ENCODE measurements around the gene CYP46A1.
"Not testable (repeated sequence)": the region's sequence is repeated elsewhere in the genome, so short reads cannot be mapped to it uniquely, and the experiment has no call there.

The CYP46A1 gene

GRCh38 chr14:99657645-99658155, 26.4 kb upstream of the CYP46A1 start:
- no peak for DNase-seq (ENCODE audit: low read depth in 2 of 2)

- no peak for DNase-seq (ENCODE audit: low read depth in 2 of 2)
These were observed 25.8 kb upstream of the CYP46A1 start for GRCh38 chr14:99658218-99658845.

DNA sequence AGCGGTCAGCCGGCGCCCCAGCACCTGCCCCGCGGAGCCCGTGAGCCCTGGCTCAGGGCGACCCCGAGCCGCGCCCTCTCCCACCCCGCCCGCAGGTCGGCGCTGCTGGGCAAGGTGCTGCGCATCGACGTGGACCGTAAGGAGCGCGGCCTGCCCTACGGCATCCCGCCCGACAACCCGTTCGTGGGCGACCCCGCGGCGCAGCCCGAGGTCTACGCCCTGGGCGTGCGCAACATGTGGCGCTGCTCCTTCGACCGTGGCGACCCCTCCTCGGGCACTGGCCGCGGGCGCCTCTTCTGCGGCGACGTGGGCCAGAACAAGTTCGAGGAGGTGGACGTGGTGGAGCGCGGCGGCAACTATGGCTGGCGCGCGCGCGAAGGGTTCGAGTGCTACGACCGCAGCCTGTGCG, 24.8 kb upstream of the CYP46A1 start:
- no peak for DNase-seq (ENCODE audit: low read depth in 2 of 2)

DNA sequence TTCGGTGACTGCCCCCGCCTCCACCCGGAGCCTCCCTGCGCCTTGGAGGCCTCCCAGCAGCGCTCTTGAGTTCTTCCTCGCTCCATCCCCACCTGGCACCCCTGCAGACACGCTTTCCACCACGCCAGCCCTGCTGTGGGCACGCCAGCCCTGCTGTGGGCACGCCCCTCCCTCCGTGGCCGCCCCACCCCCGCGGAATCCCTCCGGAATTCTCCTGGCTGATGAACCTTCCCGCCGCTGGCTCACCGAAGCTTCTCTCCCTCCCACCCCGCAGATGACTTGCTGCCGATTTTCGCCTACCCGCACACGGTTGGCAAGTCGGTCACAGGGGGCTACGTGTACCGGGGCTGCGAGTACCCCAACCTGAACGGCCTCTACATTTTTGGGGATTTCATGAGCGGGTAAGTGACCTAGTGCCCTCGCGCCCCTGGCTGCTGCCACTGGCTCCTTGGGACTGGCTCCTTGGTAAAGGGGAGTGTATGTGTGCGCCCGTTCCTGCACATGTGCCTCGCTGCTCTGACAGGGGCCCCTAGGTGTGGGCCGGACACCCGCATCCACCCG, 24.0 kb upstream of the CYP46A1 start:
- no peak for DNase-seq (ENCODE audit: low read depth in 2 of 2)

DNA sequence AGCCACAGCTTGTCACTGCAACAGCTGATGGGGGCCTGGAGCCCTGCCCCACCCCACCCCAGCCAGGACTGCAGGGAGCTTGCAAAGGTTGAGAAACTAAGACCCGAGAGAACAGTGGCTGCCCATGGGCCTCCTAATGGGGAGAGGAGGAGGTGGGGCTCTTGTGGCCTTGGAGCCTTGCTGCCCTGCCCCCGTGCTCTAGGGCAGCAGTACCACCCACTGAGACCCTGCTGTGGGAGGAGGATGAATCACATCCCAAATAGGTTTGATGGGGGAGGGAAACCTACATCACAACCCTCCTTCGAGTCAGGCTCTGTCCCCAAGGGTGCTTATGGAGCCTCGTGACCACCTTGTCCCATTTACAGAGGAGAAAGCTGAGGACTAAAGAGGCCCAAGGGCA, 23.3 kb upstream of the CYP46A1 start:
- no peak for DNase-seq (ENCODE audit: low read depth in 2 of 2)

GRCh38 chr14:99661206-99661605, 22.9 kb upstream of the CYP46A1 start:
- DNase-seq (ENCODE audit: low read depth in 2 of 2) = not testable (repeated sequence)

DNA sequence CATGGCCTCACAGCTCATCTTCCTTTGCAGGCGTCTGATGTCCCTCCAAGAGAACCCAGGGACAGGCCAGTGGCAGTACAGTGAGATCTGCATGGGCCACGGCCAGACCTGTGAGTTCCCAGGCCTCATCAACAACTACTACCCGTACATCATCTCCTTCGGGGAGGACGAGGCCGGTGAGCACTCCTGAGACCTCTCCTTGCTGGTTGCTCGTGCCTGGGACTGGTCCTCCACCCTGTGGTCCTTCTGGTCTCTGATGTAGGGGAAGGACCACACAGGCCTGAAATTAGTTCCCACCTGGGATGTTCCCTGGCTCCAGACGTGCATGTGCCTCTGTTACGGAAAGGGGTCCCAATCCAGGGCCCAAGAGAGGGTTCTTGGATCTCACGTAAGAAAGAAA, 21.3 kb upstream of the CYP46A1 start:
- DNase-seq (ENCODE audit: low read depth in 2 of 2) = no peak

GRCh38 chr14:99663386-99664057, 20.6 kb upstream of the CYP46A1 start:
- no peak for DNase-seq (ENCODE audit: low read depth in 2 of 2)

DNA sequence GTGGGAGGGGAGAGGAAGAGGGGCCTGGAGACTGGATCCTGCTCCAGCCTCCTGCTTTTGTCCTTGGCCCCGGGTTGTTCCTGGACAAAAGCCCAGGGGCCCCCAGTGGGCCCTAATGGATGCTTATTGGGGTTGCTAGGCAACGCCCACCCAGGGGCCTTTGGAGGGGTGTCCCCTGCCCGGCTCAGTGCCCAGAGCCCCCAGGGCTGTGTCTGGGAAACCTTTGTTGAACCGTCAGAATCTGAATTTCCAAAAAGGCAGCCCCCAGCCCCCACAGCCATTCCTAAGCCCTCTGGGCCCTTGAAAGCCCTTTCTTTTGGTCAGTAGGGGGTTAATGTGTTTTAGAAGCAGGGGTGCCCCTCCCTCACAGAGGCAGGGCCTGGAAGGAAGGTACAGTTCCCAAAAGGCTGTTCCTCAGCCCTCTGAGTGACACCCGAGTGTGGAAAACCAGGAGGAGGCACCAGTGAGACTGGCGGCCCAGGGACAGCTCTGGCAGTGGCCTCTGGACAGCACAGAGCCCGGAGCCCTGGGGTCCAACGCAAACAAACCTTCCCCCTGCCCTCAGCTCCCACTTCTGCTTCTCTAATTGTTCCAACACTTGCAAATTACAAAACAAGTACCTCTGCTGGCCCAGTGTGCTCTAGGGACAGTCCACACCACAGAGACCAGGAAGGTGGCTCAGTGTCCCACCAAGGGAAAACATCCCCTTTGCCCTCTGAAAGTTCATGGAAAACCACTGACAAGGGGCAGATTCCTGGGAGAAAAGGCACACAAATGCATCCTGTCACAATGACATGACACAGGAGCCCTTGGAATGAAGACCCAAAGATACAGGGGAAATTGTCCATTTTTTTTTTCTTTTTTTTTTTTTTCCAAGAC, 19.8 kb upstream of the CYP46A1 start:
- no peak for DNase-seq (ENCODE audit: low read depth in 2 of 2)

DNA sequence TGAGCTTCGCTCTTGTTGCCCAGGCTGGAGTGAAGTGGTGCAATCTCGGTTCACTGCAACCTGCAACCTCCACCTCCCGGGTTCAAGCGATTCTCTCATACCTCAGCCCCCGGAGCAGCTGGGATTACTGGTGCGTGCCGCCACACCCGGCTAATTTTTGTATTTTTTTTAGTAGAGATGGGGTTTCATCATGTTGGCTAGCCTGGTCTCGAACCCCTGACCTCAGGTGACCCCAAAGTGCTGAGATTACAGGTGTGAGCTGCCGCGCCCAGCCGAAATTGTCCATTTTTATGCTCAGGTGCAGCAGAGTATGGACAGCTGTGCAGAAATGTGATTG, 19.2 kb upstream of the CYP46A1 start:
- DNase-seq (ENCODE audit: low read depth in 2 of 2) = no peak

GRCh38 chr14:99666533-99666932, 17.6 kb upstream of the CYP46A1 start:
- DNase-seq (ENCODE audit: low read depth in 2 of 2) = no peak

- DNase-seq (ENCODE audit: low read depth in 2 of 2) = no peak
These were observed 17.1 kb upstream of the CYP46A1 start for GRCh38 chr14:99667045-99667444.

GRCh38 chr14:99667821-99668220, 16.3 kb upstream of the CYP46A1 start:
- DNase-seq (ENCODE audit: low read depth in 2 of 2) = no peak

DNA sequence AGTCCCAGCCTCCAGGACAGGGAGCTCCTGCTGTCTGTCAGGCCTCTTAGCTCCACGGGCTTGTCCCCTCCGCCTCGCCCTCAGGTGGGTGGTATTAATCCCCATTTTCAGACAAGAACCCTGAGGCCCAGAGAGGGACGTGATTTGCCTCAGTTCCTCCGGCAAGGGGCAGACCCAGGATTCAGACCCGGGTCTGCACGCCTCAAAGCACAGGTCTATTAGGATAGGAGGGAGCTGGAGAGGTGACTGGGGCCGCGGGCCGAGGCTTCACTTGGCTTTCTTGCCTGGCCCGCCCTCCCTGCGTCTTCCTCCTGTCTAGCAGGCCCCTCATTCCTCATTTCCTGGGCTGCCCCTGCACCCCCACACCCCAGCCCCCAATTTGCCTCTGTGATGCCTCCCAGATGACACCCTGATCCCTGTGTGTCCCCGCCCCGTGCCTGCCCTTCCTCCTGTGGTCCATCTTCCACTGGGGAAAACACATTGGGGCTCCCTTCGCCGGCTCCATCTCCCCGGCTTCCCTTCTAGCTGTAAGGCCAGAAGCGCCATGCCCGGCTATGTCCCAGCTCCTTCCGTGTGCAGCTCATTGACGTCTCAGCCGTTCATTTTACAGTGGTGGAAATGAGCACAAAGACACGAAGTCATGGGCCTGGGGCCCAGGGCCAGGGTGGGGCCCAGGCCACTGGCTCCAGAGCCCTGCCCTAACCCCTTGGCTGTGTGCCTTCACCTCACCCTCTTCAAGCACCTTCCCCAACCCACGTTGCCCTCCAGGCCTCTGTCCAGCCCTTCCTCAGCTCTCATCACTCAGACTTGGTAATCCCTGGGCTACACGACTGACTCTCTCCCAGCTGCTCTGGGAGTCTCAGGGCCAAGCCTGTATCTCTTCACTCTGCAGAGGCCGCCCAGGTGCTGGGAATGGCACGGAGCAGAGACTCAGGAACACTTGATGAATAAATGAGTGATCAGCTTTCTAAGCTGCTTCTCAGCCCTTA, 15.5 kb upstream of the CYP46A1 start:
- no peak for DNase-seq (ENCODE audit: low read depth in 2 of 2)

GRCh38 chr14:99670361-99671234, 13.5 kb upstream of the CYP46A1 start:
- no peak for DNase-seq (ENCODE audit: low read depth in 2 of 2)

GRCh38 chr14:99671235-99672224, 12.6 kb upstream of the CYP46A1 start:
- no peak for DNase-seq (ENCODE audit: low read depth in 2 of 2)

- no peak for DNase-seq (ENCODE audit: low read depth in 2 of 2)
These were observed 11.4 kb upstream of the CYP46A1 start for GRCh38 chr14:99672506-99673304.
